SK-N-SH (cell line): ENCODE data around the gene DMD. TPM values are rescaled to one million over a fixed set of nuclear protein-coding genes. Genes with fewer than 3 reads are reported as not detected.

Experiments
- CTCF ChIA-PET: fragments of 300-600, 350-600 bp; formaldehyde crosslinking; extraction: SDS; loops from one replicate; lab custom pipeline; 2021; lab: Yijun Ruan, JAX
- POLR2A ChIA-PET: fragments of 350-600 bp; sonication (Branson Sonifier 250); formaldehyde crosslinking; extraction: SDS; loops from one replicate; lab custom pipeline; 2020; ENCODE audit warnings: antibody characterized with exemption, inconsistent platforms; lab: Yijun Ruan, JAX
- DNase-seq: peaks from one replicate; pipeline ENCODE4 v3.0.0; 2012
- H2AFZ ChIP-seq: fragments of 200-600 bp; sonication (generic); 2 replicates; pipeline ENCODE4 v1.8.1; 2016; ENCODE audit warnings: antibody characterized with exemption, mild to moderate bottlenecking, low read depth
- H3F3A ChIP-seq: fragments of 200-600 bp; sonication (generic); replicated peaks from 2 replicates; pipeline ENCODE3; 2016; ENCODE audit warnings: antibody characterized with exemption, mild to moderate bottlenecking; ENCODE audit not compliant: insufficient read depth
- H3K27ac ChIP-seq, 2 experiments: fragments of 200-500 bp in 1 of 2; fragments of 200-600 bp in 1 of 2; sonication (Bioruptor generic) in 1 of 2; sonication (generic), shearing (Covaris generic) in 1 of 2; 2 replicates each; pipeline versions ENCODE4 v1.5.1 to v1.6.1; 2014 to 2016; ENCODE audit warnings: low read depth in 2 of 2, inconsistent platforms in 1 of 2, low read length in 1 of 2, mild to moderate bottlenecking in 1 of 2, mixed read lengths in 1 of 2
- H3K27me3 ChIP-seq: fragments of 200-600 bp; sonication (generic), shearing (Covaris generic); 2 replicates; pipeline ENCODE4 v1.6.1; 2016; ENCODE audit warnings: mixed run types; ENCODE audit not compliant: insufficient read depth
- H3K36me3 ChIP-seq, 2 experiments: fragments of 200-500 bp in 1 of 2; fragments of 200-600 bp in 1 of 2; sonication (Bioruptor generic) in 1 of 2; sonication (generic) in 1 of 2; replicated peaks in 1 of 2; 2 replicates each; pipeline versions ENCODE3 to v1.5.1; 2014 to 2016; ENCODE audit warnings: low read length in 1 of 2, mild to moderate bottlenecking in 1 of 2; ENCODE audit not compliant: insufficient read depth in 2 of 2, control insufficient read depth in 1 of 2
- H3K4me1 ChIP-seq, 2 experiments: fragments of 200-500 bp in 1 of 2; fragments of 200-600 bp in 1 of 2; sonication (Bioruptor generic) in 1 of 2; sonication (generic), shearing (Covaris generic) in 1 of 2; 2 replicates each; pipeline versions ENCODE4 v1.5.1 to v1.6.1; 2014 to 2016; ENCODE audit warnings: low read depth in 1 of 2, low read length in 1 of 2, mixed run types in 1 of 2; ENCODE audit not compliant: insufficient read depth in 2 of 2, control insufficient read depth in 1 of 2
- H3K4me2 ChIP-seq: fragments of 200-600 bp; sonication (generic), shearing (Covaris generic); 2 replicates; pipeline ENCODE4 v1.6.1; 2017; ENCODE audit warnings: mixed run types
- H3K4me3 ChIP-seq, 2 experiments: fragments of 200-500 bp in 1 of 2; fragments of 200-600 bp in 1 of 2; sonication (Bioruptor generic) in 1 of 2; sonication (generic), shearing (Covaris generic) in 1 of 2; 2 replicates each; pipeline versions ENCODE4 v1.5.1 to v1.8.1; 2014 to 2016; ENCODE audit warnings: low read depth in 2 of 2, inconsistent platforms in 1 of 2, low read length in 1 of 2, mild to moderate bottlenecking in 1 of 2, mixed read lengths in 1 of 2, moderate library complexity in 1 of 2
- H3K79me2 ChIP-seq: fragments of 200-600 bp; sonication (generic); 2 replicates; pipeline ENCODE4 v1.8.1; 2017; ENCODE audit warnings: mild to moderate bottlenecking; ENCODE audit not compliant: insufficient read depth
- H3K9ac ChIP-seq: fragments of 200-600 bp; sonication (generic); 2 replicates; pipeline ENCODE4 v1.6.1; 2017; ENCODE audit warnings: mixed run types
- H3K9me2 ChIP-seq: fragments of 200-600 bp; sonication (generic); 2 replicates; pipeline ENCODE4 v1.6.1; 2017; ENCODE audit warnings: mixed run types
- H3K9me3 ChIP-seq: fragments of 200-600 bp; sonication (generic); 2 replicates; pipeline ENCODE4 v1.6.1; 2017; ENCODE audit warnings: mixed run types, mild to moderate bottlenecking, moderate library complexity
- H4K20me1 ChIP-seq: fragments of 200-600 bp; sonication (generic); 2 replicates; pipeline ENCODE4 v1.6.1; 2017; ENCODE audit warnings: mild to moderate bottlenecking, mixed run types; ENCODE audit not compliant: insufficient read depth
- CHD2 ChIP-seq: fragments of 150-350 bp; IDR thresholded peaks from 2 replicates; pipeline ENCODE4 v1.6.1; 2018; ENCODE audit warnings: low read length; ENCODE audit not compliant: partially characterized antibody
- CTCF ChIP-seq: fragments of 200-600 bp; sonication (generic); IDR thresholded peaks from 2 replicates; pipeline ENCODE4 v1.6.1; 2017; ENCODE audit warnings: antibody characterized with exemption, mild to moderate bottlenecking, moderate library complexity
- ELF1 ChIP-seq: IDR thresholded peaks from 2 replicates; pipeline ENCODE4 v1.4.0; 2012
- FOSL2 ChIP-seq: IDR thresholded peaks from 2 replicates; pipeline ENCODE4 v1.4.0; 2012; ENCODE audit warnings: low read depth, mild to moderate bottlenecking, moderate library complexity, borderline replicate concordance
- GABPA ChIP-seq: IDR thresholded peaks from 2 replicates; pipeline ENCODE4 v1.4.0; 2012; ENCODE audit warnings: low read depth, mild to moderate bottlenecking
- GATA2 ChIP-seq: sonication (generic); formaldehyde crosslinking; IDR thresholded peaks from 2 replicates; pipeline ENCODE4 v1.5.0; 2020; ENCODE audit warnings: mild to moderate bottlenecking, missing genetic modification reagents
- MAX ChIP-seq: IDR thresholded peaks from 2 replicates; pipeline ENCODE4 v1.4.0; 2012; ENCODE audit warnings: low read depth
- NRF1 ChIP-seq: IDR thresholded peaks from 2 replicates; pipeline ENCODE4 v1.6.1; 2012; ENCODE audit warnings: low read depth, mild to moderate bottlenecking, low read length
- PBX3 ChIP-seq: IDR thresholded peaks from 2 replicates; pipeline ENCODE4; 2012
- POLR2AphosphoS5 ChIP-seq: IDR thresholded peaks from 2 replicates; pipeline ENCODE4 v1.6.1; 2012; ENCODE audit warnings: low read depth, low read length
- RCOR1 ChIP-seq: fragments of 150-350 bp; IDR thresholded peaks from 2 replicates; pipeline ENCODE4 v1.6.1; 2017; ENCODE audit warnings: antibody characterized with exemption, low read length
- RFX5 ChIP-seq: IDR thresholded peaks from 2 replicates; pipeline ENCODE4 v1.6.1; 2012; ENCODE audit warnings: mild to moderate bottlenecking, improper control_type of control experiment, low read length
- RXRA ChIP-seq: IDR thresholded peaks from 2 replicates; pipeline ENCODE4 v1.4.0; 2012; ENCODE audit warnings: low read depth, mild to moderate bottlenecking, borderline replicate concordance
- TCF12 ChIP-seq: IDR thresholded peaks from 2 replicates; pipeline ENCODE4 v1.4.0; 2012
- TEAD4 ChIP-seq: IDR thresholded peaks from 2 replicates; pipeline ENCODE4 v1.4.0; 2012; ENCODE audit warnings: mild to moderate bottlenecking, borderline replicate concordance; ENCODE audit not compliant: insufficient read depth
- USF2 ChIP-seq: fragments of 150-350 bp; IDR thresholded peaks from 2 replicates; pipeline ENCODE4 v1.6.1; 2017; ENCODE audit warnings: antibody characterized with exemption, low read length, low read depth, borderline replicate concordance
- WGBS: methylation state at CpG from one replicate; pipeline ENCODE4 v1.1.6; 2017; ENCODE audit warnings: low lambda C conversion rate; 5-methylcytosine and 5-hydroxymethylcytosine counted together
- polyA plus RNA-seq, 3 experiments: library from polyadenylated mRNA; depleted of rRNA; stranded (reverse); fragments of >200 nt; gene quantifications; 2 replicates each; pipeline ENCODE4 v1.2.3, GENCODE V29; 2012

The DMD gene
- polyA plus RNA-seq, 1 of the 3 experiments (the other 2 are of a cell fraction) = 3.9 TPM

- Histone ChIP-seq H3K36me3 (no peaks in the 10 kb centered on the region), H3F3A (peaks cover 4% of the 10 kb centered on the region), H4K20me1 (no peaks in the 10 kb centered on the region), H3K4me3 (no peak overlapping the region), H3K4me1 (peaks cover 0 to 14% of the 10 kb centered on the region in 2 experiments; a peak in 1 of 4 replicates), H3K27me3 (no peaks in the 10 kb centered on the region), H3K9me3 (no peaks in the 10 kb centered on the region), H3K9ac (no peak overlapping the region), H2AFZ (no peak overlapping the region), H3K27ac (no peak overlapping the region), H3K4me2 (no peak overlapping the region), H3K79me2 (no peaks in the 10 kb centered on the region), H3K9me2 (no peaks in the 10 kb centered on the region)
- TF ChIP-seq TEAD4 (no peak), RXRA (no peak), FOSL2 (no peak), RCOR1 (no peak), CTCF (no peak), RFX5 (no peak), USF2 (no peak), GABPA (no peak), CHD2 (no peak), PBX3 (no peak), NRF1 (no peak), GATA2 (CRISPR knock-in tag) (no peak), TCF12 (no peak), ELF1 (no peak), MAX (no peak), POLR2AphosphoS5 (no peak)
- WGBS = 24% methylated on average over 3 of the region's 3 CpGs
- CTCF ChIA-PET = no interaction called here
- POLR2A ChIA-PET = no interaction called here
- no peak for DNase-seq
These were observed 1667.7 kb downstream of the DMD start for GRCh38 chrX:31543634-31544033.
